ENCODE results near the gene ARIH1. TPM values are rescaled to one million over a fixed set of nuclear protein-coding genes. Genes with fewer than 3 reads are reported as not detected.
"Not testable (repeated sequence)": the region's sequence is repeated elsewhere in the genome, so short reads cannot be mapped to it uniquely, and the experiment has no call there.

The ARIH1 gene
- total and polyA plus RNA-seq, 2 of the 8 experiments (the other 6 are each of a cell fraction or from before 2014, with no cell fraction given): 32.7 to 179 TPM

GRCh38 chr15:72615533-72616233 lies 141.6 kb downstream of the ARIH1 start:
- not testable (repeated sequence) for H4K91ac ChIP-seq (replicated peaks; ENCODE audit: insufficient read length, low read length); H3K14ac ChIP-seq (ENCODE audit: insufficient read length); H3K27ac ChIP-seq (ENCODE audit: low read depth, low read length); H3K36me3 ChIP-seq (ENCODE audit: control insufficient read depth in 2 of 4, insufficient read depth in 4 of 4, low read length in 3 of 4); H3K79me2 ChIP-seq (ENCODE audit: control insufficient read depth in 1 of 2, insufficient read depth in 2 of 2, low read length in 2 of 2); H4K8ac ChIP-seq (ENCODE audit: extremely low read depth, insufficient read depth, low read length); H3K79me1 ChIP-seq (ENCODE audit: low read depth, low read length); H3K27me3 ChIP-seq (replicated peaks in 1 of 4; ENCODE audit: control insufficient read depth in 3 of 4, extremely low read depth in 1 of 4, insufficient read depth in 3 of 4, low read length in 3 of 4); H3K23me2 ChIP-seq (ENCODE audit: low read depth, low read length); H3K9me3 ChIP-seq (ENCODE audit: insufficient read depth in 2 of 2, low read depth in 1 of 2, low read length in 1 of 2); H3K9ac ChIP-seq (replicated peaks in 1 of 4; ENCODE audit: extremely low read depth in 1 of 4, low read depth in 3 of 4, low read length in 3 of 4); H4K20me1 ChIP-seq (replicated peaks in 1 of 2; ENCODE audit: control insufficient read depth in 1 of 2, insufficient read depth in 2 of 2, low read length in 2 of 2); H3K23ac ChIP-seq (ENCODE audit: insufficient read length); H3K56ac ChIP-seq (replicated peaks; ENCODE audit: insufficient read length, low read depth, low read length); FAIRE-seq; H4K5ac ChIP-seq (ENCODE audit: insufficient read length, low read depth, low read length)
- Histone ChIP-seq H2AFZ (ENCODE audit: low read length) (peak overlapping the region; percentile 92), H2BK20ac (ENCODE audit: low read length) (peak overlapping the region; percentile 80; the same call in 1 of the 2 replicates), H2AK5ac (ENCODE audit: low read depth, low read length) (0 out of 2 replicates have a peak overlapping the region, but pooled peaks have one; percentile 39), H3K4me1 (replicated peaks in 1 of 4; ENCODE audit: control insufficient read depth in 3 of 4, insufficient read depth in 4 of 4, low read length in 3 of 4) (peaks cover 7 to 18% (median 10%) of the 10 kb centered on the region in 4 experiments), H3K4me3 (ENCODE audit: extremely low read depth in 1 of 4, insufficient read depth in 2 of 4, low read depth in 3 of 4, low read length in 4 of 4) (peak overlapping the region in 1 of 4 experiments; percentile 41; a peak in 1 of 8 replicates), H2BK12ac (ENCODE audit: low read depth, low read length) (peak overlapping the region; percentile 84; the same call in 1 of the 2 replicates), H2BK15ac (ENCODE audit: low read length) (peak overlapping the region; percentile 81; the same call in 1 of the 2 replicates), H3K18ac (ENCODE audit: extremely low read depth, low read length) (peak overlapping the region; percentile 48), H3K4ac (replicated peaks; ENCODE audit: insufficient read length, low read depth, low read length) (peak overlapping the region; percentile 69), H3K4me2 (ENCODE audit: insufficient read depth in 1 of 2, low read depth in 2 of 2, low read length in 2 of 2) (peak overlapping the region; percentile 60 to 64), H2BK120ac (replicated peaks; ENCODE audit: low read depth, low read length) (peak overlapping the region; percentile 72), H2BK5ac (ENCODE audit: low read depth, low read length) (peak overlapping the region; percentile 66; the same call in 1 of the 2 replicates)
- POLR2A ChIA-PET (ENCODE audit: partially characterized antibody): interaction anchor here (1.0 kb wide), 1 partner anchor 11 kb away, joined by 4 read pairs; no protein-coding TSS in a partner anchor
- 47% methylated on average over 6 of the region's 7 CpGs; no CpG with 5 or more reads in 1 of the 2 experiments for WGBS, 2 experiments (ENCODE audit: extremely low coverage in 1 of 2, insufficient coverage in 1 of 2, insufficient read length in 1 of 2, insufficient replicate concordance in 2 of 2, low coverage in 1 of 2, low lambda C conversion rate in 2 of 2, missing lambda C conversion rate in 1 of 2)
- DNase-seq (ENCODE audit: low read depth in 1 of 2, low spot score in 2 of 2): peak in 1 of 2 experiments; percentile 67
- CTCF ChIA-PET (ENCODE audit: partially characterized antibody): interaction anchor here (1.0 to 2.5 kb wide), 4 partner anchors 13 to 17 kb away, joined by 3 to 18 read pairs (median 5); no protein-coding TSS in a partner anchor
- TF ChIP-seq CTCF (IDR thresholded peaks at IDR 0.05; ENCODE audit: control extremely low read depth in 1 of 3, insufficient read depth in 1 of 3, low read depth in 1 of 3, low read length in 3 of 3) (peak; percentile 18 to 48 (median 20); a peak in 3 of 4 replicates), ASH2L (IDR thresholded peaks at IDR 0.05; ENCODE audit: low read length) (peak; percentile 64), RAD21 (IDR thresholded peaks at IDR 0.05 in 1 of 2, conservative IDR thresholded peaks at IDR 0.05 in 1 of 2; ENCODE audit: low read depth in 2 of 2, low read length in 2 of 2) (peak; percentile 45 to 51; a peak in 3 of 4 replicates), RBBP5 (IDR thresholded peaks at IDR 0.05; ENCODE audit: borderline replicate concordance, low read depth, low read length) (0 out of 2 replicates have a peak, but pooled peaks have one; percentile 23)
